AG20443 (cell line): ENCODE measurements around the gene CPNE4.

ENCODE experiments used
- DNase-seq: peaks from one replicate; pipeline ENCODE4 v3.0.0; 2012; ENCODE audit warnings: low spot score, mixed read lengths

CPNE4 gene

GRCh38 chr3:131699001-131699400, 335.8 kb downstream of the CPNE4 start:
- DNase-seq, result no peak

- DNase-seq, result peak; percentile 68
Measured at GRCh38 chr3:131694376-131694775, 340.4 kb downstream of the CPNE4 start.

- no peak for DNase-seq
Measured at GRCh38 chr3:131692356-131692755, 342.5 kb downstream of the CPNE4 start.

- no peak for DNase-seq
Measured at GRCh38 chr3:131690800-131691199, 344.0 kb downstream of the CPNE4 start.

- DNase-seq, result peak; percentile 60
Measured at GRCh38 chr3:131688370-131688769, 346.4 kb downstream of the CPNE4 start.

GRCh38 chr3:131669600-131669999, 365.2 kb downstream of the CPNE4 start:
- DNase-seq, result no peak

- DNase-seq, result no peak
Measured at GRCh38 chr3:131658771-131659170, 376.0 kb downstream of the CPNE4 start.

GRCh38 chr3:131658115-131658514, 376.7 kb downstream of the CPNE4 start:
- no peak for DNase-seq

- DNase-seq, result no peak
Measured at GRCh38 chr3:131655070-131655690, 379.6 kb downstream of the CPNE4 start.

- no peak for DNase-seq
Measured at GRCh38 chr3:131645638-131646037, 389.2 kb downstream of the CPNE4 start.

GRCh38 chr3:131636266-131636775, 398.5 kb downstream of the CPNE4 start:
- no peak for DNase-seq

GRCh38 chr3:131630807-131631206, 404.0 kb downstream of the CPNE4 start:
- peak; percentile 61 for DNase-seq

- no peak for DNase-seq
Measured at GRCh38 chr3:131630097-131630496, 404.7 kb downstream of the CPNE4 start.

GRCh38 chr3:131623431-131623830, 411.4 kb downstream of the CPNE4 start:
- DNase-seq, result no peak

GRCh38 chr3:131622726-131623125, 412.1 kb downstream of the CPNE4 start:
- no peak for DNase-seq

- DNase-seq, result no peak
Measured at GRCh38 chr3:131620977-131621376, 413.8 kb downstream of the CPNE4 start.

- DNase-seq, result no peak
Measured at GRCh38 chr3:131619821-131620220, 415.0 kb downstream of the CPNE4 start.

- no peak for DNase-seq
Measured at GRCh38 chr3:131616719-131617118, 418.1 kb downstream of the CPNE4 start.

- no peak for DNase-seq
Measured at GRCh38 chr3:131612745-131613144, 422.1 kb downstream of the CPNE4 start.

GRCh38 chr3:131610174-131610573, 424.6 kb downstream of the CPNE4 start:
- DNase-seq, result no peak

- DNase-seq, result peak; percentile 28
Measured at GRCh38 chr3:131608741-131609140, 426.1 kb downstream of the CPNE4 start.

GRCh38 chr3:131608296-131608695, 426.5 kb downstream of the CPNE4 start:
- DNase-seq, result no peak

GRCh38 chr3:131605916-131606315, 428.9 kb downstream of the CPNE4 start:
- no peak for DNase-seq
